Endothelial cell of umbilical vein (primary cell): ENCODE data around the gene NOD1. TPM values are rescaled to one million over a fixed set of nuclear protein-coding genes. Genes with fewer than 3 reads are reported as not detected.
A peak's percentile ranks its signal among the peaks of the same experiment; 100 is the strongest.

Experiments
- BruUV-seq: library from RNA; stranded (reverse); fragments of 400-500 nt; replicated peaks from 2 replicates; lab custom pipeline; 2021; lab: Mats Ljungman, UMichigan
- CTCF ChIA-PET: fragments of 300-600, 350-600 bp; sonication (Branson Sonifier 250); formaldehyde crosslinking; loops from one replicate; lab custom pipeline; 2021; ENCODE audit warnings: antibody characterized with exemption, inconsistent platforms; lab: Charles Lee
- POLR2A ChIA-PET: fragments of 300-600, 350-600 bp; sonication (Branson Sonifier 250); formaldehyde crosslinking; loops from one replicate; lab custom pipeline; 2021; ENCODE audit warnings: antibody characterized with exemption, inconsistent platforms; lab: Charles Lee
- DNase-seq: peaks from one replicate; pipeline ENCODE4 v3.0.0-alpha.2; 2011; ENCODE audit warnings: low read depth, low spot score
- FAIRE-seq: peaks from 2 replicates; lab custom pipeline; 2011; peaks lifted over from hg19 to GRCh38; lab: Jason Lieb, UNC
- H2AFZ ChIP-seq: 2 replicates; pipeline ENCODE4 v1.6.0; 2012; ENCODE audit warnings: low read depth, low read length, control low read depth, inconsistent platforms
- H3K27ac ChIP-seq: 2 replicates; pipeline ENCODE4 v1.5.1; 2011; ENCODE audit warnings: low read depth, mild to moderate bottlenecking, control low read depth, low read length, moderate library complexity; ENCODE audit not compliant: insufficient read depth
- H3K27me3 ChIP-seq, 2 experiments: 2 replicates each; pipeline versions ENCODE4 v1.6.0 to v1.6.1; 2011; ENCODE audit warnings: low read length in 2 of 2, mixed read lengths in 1 of 2; ENCODE audit not compliant: control insufficient read depth in 2 of 2, insufficient read depth in 2 of 2
- H3K36me3 ChIP-seq, 2 experiments: 2 replicates in 1 of 2; 3 replicates in 1 of 2; pipeline ENCODE4 v1.5.1; 2011; ENCODE audit warnings: low read length in 2 of 2, mild to moderate bottlenecking in 1 of 2, moderate library complexity in 1 of 2; ENCODE audit not compliant: control insufficient read depth in 2 of 2, insufficient read depth in 2 of 2; ENCODE audit errors: extremely low read depth in 1 of 2
- H3K4me1 ChIP-seq: 3 replicates; pipeline ENCODE4 v1.5.1; 2011; ENCODE audit warnings: mild to moderate bottlenecking, low read length; ENCODE audit not compliant: control insufficient read depth, insufficient read depth; ENCODE audit errors: extremely low read depth
- H3K4me2 ChIP-seq: 2 replicates; pipeline ENCODE4 v1.6.1; 2011; ENCODE audit warnings: low read length, control low read depth, mixed read lengths; ENCODE audit not compliant: insufficient read depth
- H3K4me3 ChIP-seq, 3 experiments: fragments of 200-600 bp in 1 of 3; sonication (generic), shearing (Covaris generic) in 1 of 3; replicated peaks in 1 of 3; 2 replicates each; pipeline ENCODE4 v1.5.1; 2011 to 2016; ENCODE audit warnings: control low read depth in 3 of 3, low read length in 3 of 3, mild to moderate bottlenecking in 2 of 3, inconsistent platforms in 1 of 3, low read depth in 1 of 3, moderate library complexity in 1 of 3; ENCODE audit not compliant: insufficient read depth in 1 of 3
- H3K79me2 ChIP-seq: 2 replicates; pipeline ENCODE4 v1.6.0; 2012; ENCODE audit warnings: low read length, inconsistent platforms; ENCODE audit not compliant: control insufficient read depth, insufficient read depth
- H3K9ac ChIP-seq: replicated peaks from 2 replicates; pipeline ENCODE3; 2011; ENCODE audit warnings: low read length, control low read depth; ENCODE audit not compliant: insufficient read depth; ENCODE audit errors: extremely low read depth
- H3K9me1 ChIP-seq: replicated peaks from 3 replicates; pipeline ENCODE4 v1.6.0; 2011; ENCODE audit warnings: mild to moderate bottlenecking, low read length; ENCODE audit not compliant: control insufficient read depth, insufficient read depth; ENCODE audit errors: extremely low read depth
- H3K9me3 ChIP-seq: replicated peaks from 2 replicates; pipeline ENCODE4 v1.5.1; 2012; ENCODE audit warnings: low read length, inconsistent platforms; ENCODE audit not compliant: control insufficient read depth, insufficient read depth
- H4K20me1 ChIP-seq: replicated peaks from 2 replicates; pipeline ENCODE3; 2011; ENCODE audit warnings: mild to moderate bottlenecking, low read length; ENCODE audit not compliant: control insufficient read depth, insufficient read depth; ENCODE audit errors: extremely low read depth
- EZH2 ChIP-seq: IDR thresholded peaks from 2 replicates; pipeline ENCODE4 v1.6.1; 2012; ENCODE audit warnings: borderline replicate concordance, low read depth, mild to moderate bottlenecking, moderate library complexity, low read length, inconsistent platforms; ENCODE audit not compliant: severe bottlenecking
- GATA2 ChIP-seq: IDR thresholded peaks from 2 replicates; pipeline ENCODE4 v1.7.0; 2011; ENCODE audit warnings: low read depth, mild to moderate bottlenecking, moderate library complexity, mixed read lengths, low read length; ENCODE audit not compliant: insufficient read length, insufficient read depth
- JUN ChIP-seq: IDR thresholded peaks from 2 replicates; pipeline ENCODE4 v1.6.1; 2011; ENCODE audit warnings: borderline replicate concordance, low read depth; ENCODE audit not compliant: insufficient read length, insufficient read depth
- MYC ChIP-seq: IDR thresholded peaks from one replicate; pipeline ENCODE4 v1.6.1; 2011; ENCODE audit warnings: mild to moderate bottlenecking, low read depth, low read length
- POLR2AphosphoS5 ChIP-seq: IDR thresholded peaks from 2 replicates; pipeline ENCODE4 v1.6.1; 2012; ENCODE audit warnings: low read depth, mild to moderate bottlenecking, control low read depth, low read length, moderate library complexity; ENCODE audit not compliant: insufficient read depth
- dilution Hi-C: fragments of 300-500 bp; cut with MboI; formaldehyde crosslinking; loops from one replicate; pipeline ENCODE4 v1.15.0; 2019; ENCODE audit warnings: low sequenced_read_pairs; ENCODE audit not compliant: extremely low pct_ligation_motif_present
- intact Hi-C: fragments of 100-400 bp; cut with micrococcal nuclease; formaldehyde crosslinking; loops from one replicate; pipeline ENCODE4 v1.10.0; 2022
- polyA plus RNA-seq, 4 experiments: library from polyadenylated mRNA; depleted of rRNA in 3 of 4; stranded (reverse) in 3 of 4; unstranded in 1 of 4; fragments of >200 nt; gene quantifications; 2 replicates each; pipeline versions ENCODE4 v1.2.1 to v1.2.3, GENCODE V29; 2011 to 2012; ENCODE audit warnings: missing spikeins in 1 of 4
- total RNA-seq: library from RNA; stranded (reverse); gene quantifications from 2 replicates; pipeline ENCODE4 v1.2.3, GENCODE V29; 2021
- TF ChIP-seq, protein P1 (sequence below), 2 donors: IDR thresholded peaks; 1 replicate in 1 of 2; 2 replicates in 1 of 2; pipeline ENCODE4 v1.5.1; 2011; ENCODE audit warnings: low read length in 2 of 2, mild to moderate bottlenecking in 2 of 2, moderate library complexity in 2 of 2, control low read depth in 1 of 2, inconsistent platforms in 1 of 2, low read depth in 1 of 2; ENCODE audit not compliant: insufficient read depth in 1 of 2; ENCODE audit errors: extremely low read depth in 1 of 2
- TF ChIP-seq, protein P2 (sequence below): IDR thresholded peaks from 2 replicates; pipeline ENCODE4 v1.6.1; 2011; ENCODE audit not compliant: insufficient read depth, insufficient read length

The NOD1 gene
- total and polyA plus RNA-seq, 2 donors (not counting 3 experiments of a cell fraction or from before 2014, with no cell fraction given), result 22.1 to 39.2 TPM

- peaks cover 1% of the 10 kb centered on the region for H3K4me1 ChIP-seq
- BruUV-seq, result no TSS peak
- dilution Hi-C loops (no loop called here), intact Hi-C loops (no loop called here)
- TF ChIP-seq MYC (no peak), JUN (no peak), POLR2AphosphoS5 (no peak), EZH2 (no peak), GATA2 (no peak)
- TF ChIP-seq, protein P1, sequence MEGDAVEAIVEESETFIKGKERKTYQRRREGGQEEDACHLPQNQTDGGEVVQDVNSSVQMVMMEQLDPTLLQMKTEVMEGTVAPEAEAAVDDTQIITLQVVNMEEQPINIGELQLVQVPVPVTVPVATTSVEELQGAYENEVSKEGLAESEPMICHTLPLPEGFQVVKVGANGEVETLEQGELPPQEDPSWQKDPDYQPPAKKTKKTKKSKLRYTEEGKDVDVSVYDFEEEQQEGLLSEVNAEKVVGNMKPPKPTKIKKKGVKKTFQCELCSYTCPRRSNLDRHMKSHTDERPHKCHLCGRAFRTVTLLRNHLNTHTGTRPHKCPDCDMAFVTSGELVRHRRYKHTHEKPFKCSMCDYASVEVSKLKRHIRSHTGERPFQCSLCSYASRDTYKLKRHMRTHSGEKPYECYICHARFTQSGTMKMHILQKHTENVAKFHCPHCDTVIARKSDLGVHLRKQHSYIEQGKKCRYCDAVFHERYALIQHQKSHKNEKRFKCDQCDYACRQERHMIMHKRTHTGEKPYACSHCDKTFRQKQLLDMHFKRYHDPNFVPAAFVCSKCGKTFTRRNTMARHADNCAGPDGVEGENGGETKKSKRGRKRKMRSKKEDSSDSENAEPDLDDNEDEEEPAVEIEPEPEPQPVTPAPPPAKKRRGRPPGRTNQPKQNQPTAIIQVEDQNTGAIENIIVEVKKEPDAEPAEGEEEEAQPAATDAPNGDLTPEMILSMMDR (IDR thresholded peaks at IDR 0.05; ENCODE audit: extremely low read depth in 1 of 2, insufficient read depth in 1 of 2, low read depth in 1 of 2, low read length in 2 of 2), result peak in 1 of 2 donors; percentile 4
- TF ChIP-seq, protein P2, sequence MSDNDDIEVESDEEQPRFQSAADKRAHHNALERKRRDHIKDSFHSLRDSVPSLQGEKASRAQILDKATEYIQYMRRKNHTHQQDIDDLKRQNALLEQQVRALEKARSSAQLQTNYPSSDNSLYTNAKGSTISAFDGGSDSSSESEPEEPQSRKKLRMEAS, result no peak
- POLR2A ChIA-PET, result no interaction called here
- H3K9me1 ChIP-seq, result no peaks in the 10 kb centered on the region
- peaks cover 16 to 63% of the 10 kb centered on the region in 2 experiments for H3K36me3 ChIP-seq
- no peaks in the 10 kb centered on the region for H4K20me1 ChIP-seq
- H3K4me2 ChIP-seq, result no peak overlapping the region
- no peaks in the 10 kb centered on the region for H3K9me3 ChIP-seq
- FAIRE-seq (no peak), DNase-seq (peak; percentile 44)
- CTCF ChIA-PET, result interaction anchor here (0.9 to 3.2 kb wide), 5 partner anchors 10 to 178 kb away, joined by 3 to 12 read pairs (median 3); partner anchors contain the start of gene NOD1
- H3K4me3 ChIP-seq, result no peak overlapping the region
- H3K27ac ChIP-seq, result no peak overlapping the region
- no peak overlapping the region for H3K9ac ChIP-seq
- H2AFZ ChIP-seq, result no peak overlapping the region
- H3K79me2 ChIP-seq, result peaks cover 2% of the 10 kb centered on the region
- no peaks in the 10 kb centered on the region for H3K27me3 ChIP-seq
Observed at GRCh38 chr7:30453921-30454320, 24.7 kb downstream of the NOD1 start.
